ENCODE data around the gene B4GALNT3.

The B4GALNT3 gene

GRCh38 chr12:579420-580110, 119.8 kb downstream of the B4GALNT3 start:
- Mint-ChIP-seq H3K27ac (peak overlapping the region; percentile 19), H3K9me3 (no peaks in the 10 kb centered on the region), H3K36me3 (ENCODE audit: low read depth) (no peaks in the 10 kb centered on the region), H3K27me3 (peaks cover 2% of the 10 kb centered on the region), H3K4me1 (ENCODE audit: low read depth) (peaks cover 28% of the 10 kb centered on the region), H3K4me3 (no peak overlapping the region)
- intact Hi-C loops (cut with micrococcal nuclease), result loop anchor here (5.0 kb wide), 2 partner anchors 33 to 63 kb away; no protein-coding TSS in a partner anchor

DNA sequence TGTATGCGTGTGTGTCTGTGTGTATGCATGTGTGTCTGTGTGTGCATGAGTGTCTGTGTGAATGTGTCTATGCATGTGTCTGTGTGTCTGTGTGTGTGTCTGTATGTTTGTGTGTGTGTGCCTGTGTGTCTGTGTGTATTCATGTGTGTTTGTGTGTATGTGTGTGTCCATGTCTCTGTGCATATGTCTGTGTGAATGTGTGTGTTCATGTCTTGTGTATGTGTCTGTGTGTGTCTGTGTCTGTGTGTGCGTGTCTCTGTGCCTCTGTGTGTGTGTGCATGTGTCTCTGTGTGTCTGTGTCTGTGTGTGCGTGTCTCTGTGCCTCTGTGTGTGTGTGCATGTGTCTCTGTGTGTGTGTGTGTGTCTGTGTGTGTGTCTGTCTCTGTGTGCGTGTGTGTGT, 121.1 kb downstream of the B4GALNT3 start:
- H3K9me3 Mint-ChIP-seq, result no peaks in the 10 kb centered on the region
- peaks cover 2% of the 10 kb centered on the region for H3K27me3 Mint-ChIP-seq
- H3K27ac Mint-ChIP-seq, result peak overlapping the region; percentile 1
- intact Hi-C loops (cut with micrococcal nuclease), result no loop called here
- peaks cover 31% of the 10 kb centered on the region for H3K4me1 Mint-ChIP-seq (ENCODE audit: low read depth)
- H3K4me3 Mint-ChIP-seq, result no peak overlapping the region
- no peaks in the 10 kb centered on the region for H3K36me3 Mint-ChIP-seq (ENCODE audit: low read depth)

GRCh38 chr12:581321-581720, 121.6 kb downstream of the B4GALNT3 start:
- intact Hi-C loops (cut with micrococcal nuclease), result no loop called here
- Mint-ChIP-seq H3K27me3 (peaks cover 2% of the 10 kb centered on the region), H3K9me3 (no peaks in the 10 kb centered on the region), H3K27ac (no peak overlapping the region), H3K4me3 (no peak overlapping the region), H3K36me3 (ENCODE audit: low read depth) (no peaks in the 10 kb centered on the region), H3K4me1 (ENCODE audit: low read depth) (peaks cover 30% of the 10 kb centered on the region)

- intact Hi-C loops (cut with micrococcal nuclease), result no loop called here
- Mint-ChIP-seq H3K27ac (no peak overlapping the region), H3K4me3 (no peak overlapping the region), H3K9me3 (no peaks in the 10 kb centered on the region), H3K4me1 (ENCODE audit: low read depth) (peaks cover 26% of the 10 kb centered on the region), H3K27me3 (peaks cover 4% of the 10 kb centered on the region), H3K36me3 (ENCODE audit: low read depth) (no peaks in the 10 kb centered on the region)
These were observed 122.0 kb downstream of the B4GALNT3 start for GRCh38 chr12:581746-582145.

GRCh38 chr12:583251-583869, 123.6 kb downstream of the B4GALNT3 start:
- Mint-ChIP-seq H3K27ac (no peak overlapping the region), H3K4me3 (no peak overlapping the region), H3K4me1 (ENCODE audit: low read depth) (peaks cover 18% of the 10 kb centered on the region), H3K36me3 (ENCODE audit: low read depth) (no peaks in the 10 kb centered on the region), H3K27me3 (peaks cover 4% of the 10 kb centered on the region), H3K9me3 (no peaks in the 10 kb centered on the region)
- intact Hi-C loops (cut with micrococcal nuclease), result no loop called here

DNA sequence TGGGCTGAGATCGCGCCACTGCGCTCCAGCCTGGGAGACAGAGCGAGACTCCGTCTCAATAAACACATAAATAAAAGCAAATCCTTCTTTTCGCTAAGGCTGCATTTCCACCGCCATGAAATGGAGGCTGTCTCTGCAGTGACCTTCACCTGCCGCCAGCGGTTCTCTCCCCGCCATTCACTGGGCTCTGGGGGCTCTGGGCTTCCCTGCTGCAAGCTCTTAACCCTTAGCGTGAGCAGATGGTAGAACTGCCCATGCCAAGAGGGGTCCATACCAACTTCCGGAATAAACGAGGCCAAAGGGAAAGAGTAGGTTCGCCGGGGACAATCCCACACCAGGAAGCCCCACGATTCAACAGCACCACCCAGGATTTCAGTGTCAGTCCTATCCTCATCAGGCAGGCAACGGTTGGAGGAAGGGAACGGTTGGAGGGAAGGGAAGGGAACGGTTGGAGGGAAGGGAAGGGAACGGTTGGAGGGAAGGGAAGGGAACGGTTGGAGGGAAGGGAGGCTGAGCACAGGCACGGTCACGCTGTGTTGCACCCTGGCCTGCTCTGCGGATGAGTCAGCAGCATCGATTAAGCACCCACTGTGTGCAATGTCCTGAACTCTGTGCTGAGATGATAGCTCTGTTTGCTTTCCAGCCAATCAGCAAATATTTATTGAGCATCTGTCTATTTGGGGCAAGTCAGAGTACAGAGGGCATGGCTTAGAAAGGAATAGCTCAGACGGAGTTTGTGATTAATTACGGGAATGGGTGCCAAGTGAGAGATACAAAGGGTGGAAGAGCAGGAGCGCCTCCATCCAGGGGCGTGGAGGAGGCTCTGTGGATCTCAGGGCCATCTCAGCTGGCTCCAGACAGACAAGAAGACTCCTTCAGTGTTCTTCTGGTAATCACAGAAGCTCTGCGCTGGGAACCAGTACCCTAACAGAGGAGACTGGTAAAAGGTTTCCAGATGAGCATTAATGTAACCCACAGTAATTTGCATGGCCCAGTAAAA, 125.6 kb downstream of the B4GALNT3 start:
- H3K27me3 Mint-ChIP-seq, result peaks cover 2% of the 10 kb centered on the region
- H3K36me3 Mint-ChIP-seq (ENCODE audit: low read depth), result no peaks in the 10 kb centered on the region
- no peak overlapping the region for H3K27ac Mint-ChIP-seq
- intact Hi-C loops (cut with micrococcal nuclease), result no loop called here
- H3K4me1 Mint-ChIP-seq (ENCODE audit: low read depth), result peaks cover 26% of the 10 kb centered on the region
- no peak overlapping the region for H3K4me3 Mint-ChIP-seq
- no peaks in the 10 kb centered on the region for H3K9me3 Mint-ChIP-seq

DNA sequence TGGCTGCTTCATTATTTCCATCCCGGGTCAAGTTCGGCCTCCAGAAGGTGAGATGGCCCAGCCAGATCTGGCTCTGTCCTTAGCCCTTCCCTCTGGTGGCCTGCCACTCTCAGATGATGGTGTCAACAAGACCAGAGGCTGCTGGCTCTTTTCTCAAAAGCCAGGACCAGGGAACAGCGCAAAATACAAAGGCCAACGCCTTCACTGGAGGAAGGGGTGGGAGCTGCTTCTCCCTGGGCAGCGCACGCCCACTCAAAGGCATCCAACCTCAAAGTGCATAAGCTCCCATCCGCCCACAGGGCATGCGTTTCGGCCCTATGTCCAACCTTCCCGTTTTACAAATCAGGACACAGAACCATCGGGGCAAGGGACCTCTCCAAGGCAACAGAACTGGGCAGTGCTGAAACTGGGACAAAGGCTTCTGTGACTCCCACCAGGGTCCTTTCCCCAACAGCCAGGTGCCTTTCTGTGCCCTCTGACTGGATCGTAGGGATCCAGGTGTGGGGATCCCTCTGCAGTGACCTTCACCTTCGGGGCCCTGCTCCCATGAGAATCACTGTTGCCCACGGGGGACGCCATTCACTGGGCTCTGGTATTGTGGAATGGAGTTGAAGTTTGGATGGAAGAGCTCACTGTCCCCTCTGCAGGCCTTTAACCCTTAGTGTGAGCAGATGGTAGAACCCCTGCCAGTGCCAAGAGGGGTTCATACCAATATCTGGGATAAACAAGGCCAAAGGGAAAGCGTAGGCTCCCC, 126.8 kb downstream of the B4GALNT3 start:
- Mint-ChIP-seq H3K9me3 (no peaks in the 10 kb centered on the region), H3K4me1 (ENCODE audit: low read depth) (peaks cover 26% of the 10 kb centered on the region), H3K27ac (no peak overlapping the region), H3K4me3 (no peak overlapping the region), H3K36me3 (ENCODE audit: low read depth) (no peaks in the 10 kb centered on the region), H3K27me3 (peaks cover 2% of the 10 kb centered on the region)
- intact Hi-C loops (cut with micrococcal nuclease), result no loop called here

DNA sequence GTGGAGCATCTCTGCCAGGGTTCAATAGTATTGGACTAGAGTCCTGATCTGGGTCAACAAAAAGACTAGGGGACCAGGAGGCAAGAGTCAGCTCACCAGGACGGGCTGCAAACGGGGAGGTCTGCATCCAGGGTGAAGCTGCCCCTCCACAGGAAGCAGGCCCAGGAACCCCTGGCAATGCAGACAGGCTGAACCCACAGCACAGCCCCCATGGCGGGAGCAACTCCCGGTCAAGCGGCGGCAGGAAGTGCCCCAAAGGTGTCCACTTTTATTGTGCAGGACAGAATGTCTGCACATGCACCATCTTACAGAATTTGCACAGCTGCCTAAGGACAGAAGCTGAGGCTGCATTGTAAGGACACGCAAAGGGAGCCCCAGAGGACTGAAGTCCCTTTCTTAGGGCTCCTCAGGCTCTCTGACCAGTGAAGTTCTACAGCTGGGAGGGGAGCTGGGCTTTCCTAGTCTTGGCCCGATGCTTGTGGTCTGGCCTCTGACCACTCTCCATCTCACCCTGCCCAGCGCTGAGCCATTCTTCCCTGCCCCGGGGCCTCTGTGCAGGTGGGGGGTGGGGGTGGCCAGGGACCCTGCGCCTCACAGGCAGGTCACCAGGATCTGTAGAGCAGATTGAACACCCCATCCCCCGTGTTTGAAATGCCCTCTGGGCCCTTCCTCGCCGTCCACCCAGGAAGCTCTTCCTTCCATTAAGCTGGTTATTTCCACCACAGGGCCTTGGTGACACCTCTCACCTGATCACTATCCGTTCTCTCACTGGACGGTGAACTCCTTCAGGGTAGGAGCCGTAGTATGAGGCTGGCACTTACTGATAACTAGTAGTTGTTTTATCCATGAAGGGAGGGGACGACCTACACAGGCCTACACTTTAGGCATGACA, 127.6 kb downstream of the B4GALNT3 start:
- Mint-ChIP-seq H3K27me3 (peaks cover 6% of the 10 kb centered on the region), H3K4me1 (ENCODE audit: low read depth) (peaks cover 31% of the 10 kb centered on the region), H3K4me3 (no peak overlapping the region), H3K9me3 (no peaks in the 10 kb centered on the region), H3K36me3 (ENCODE audit: low read depth) (no peaks in the 10 kb centered on the region), H3K27ac (no peak overlapping the region)
- intact Hi-C loops (cut with micrococcal nuclease), result no loop called here

DNA sequence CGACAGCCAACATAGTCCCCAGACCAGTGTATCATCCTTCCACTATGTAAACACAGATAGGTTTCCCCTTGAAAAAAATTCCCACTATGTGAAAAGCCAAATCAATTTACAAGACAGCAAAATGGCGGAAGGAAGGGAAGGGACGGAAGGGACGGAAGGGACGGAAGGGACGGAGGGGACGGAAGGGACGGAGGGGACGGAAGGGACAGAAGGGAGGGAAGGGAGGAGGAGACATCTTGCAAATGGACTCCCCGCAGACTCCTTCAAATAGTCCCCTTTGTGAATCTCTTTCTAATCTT, 128.2 kb downstream of the B4GALNT3 start:
- intact Hi-C loops (cut with micrococcal nuclease), result no loop called here
- H3K9me3 Mint-ChIP-seq, result no peaks in the 10 kb centered on the region
- H3K27me3 Mint-ChIP-seq, result peaks cover 6% of the 10 kb centered on the region
- peaks cover 31% of the 10 kb centered on the region for H3K4me1 Mint-ChIP-seq (ENCODE audit: low read depth)
- H3K4me3 Mint-ChIP-seq, result no peak overlapping the region
- no peak overlapping the region for H3K27ac Mint-ChIP-seq
- H3K36me3 Mint-ChIP-seq (ENCODE audit: low read depth), result no peaks in the 10 kb centered on the region

DNA sequence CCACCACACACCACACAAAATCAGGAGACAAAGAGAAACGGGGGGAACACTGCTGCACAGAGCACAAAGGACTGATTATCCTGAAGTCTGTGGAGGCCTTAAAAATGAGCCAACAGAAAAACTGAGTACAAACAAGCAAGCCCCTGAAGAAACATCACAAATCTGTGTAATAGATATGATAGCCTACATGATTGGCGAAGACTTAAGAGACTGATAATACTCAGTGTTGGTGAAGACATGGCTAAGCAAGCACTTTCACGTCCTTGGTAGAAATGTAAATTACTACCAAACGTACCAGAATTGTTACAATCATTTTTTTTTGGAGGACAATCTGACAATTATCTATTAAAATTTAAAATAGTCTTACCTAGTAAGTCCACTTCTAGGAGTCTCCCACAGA, 128.9 kb downstream of the B4GALNT3 start:
- Mint-ChIP-seq H3K9me3 (no peaks in the 10 kb centered on the region), H3K27ac (no peak overlapping the region), H3K36me3 (ENCODE audit: low read depth) (no peaks in the 10 kb centered on the region), H3K4me1 (ENCODE audit: low read depth) (peaks cover 35% of the 10 kb centered on the region), H3K27me3 (peaks cover 6% of the 10 kb centered on the region), H3K4me3 (no peak overlapping the region)
- intact Hi-C loops (cut with micrococcal nuclease), result no loop called here

DNA sequence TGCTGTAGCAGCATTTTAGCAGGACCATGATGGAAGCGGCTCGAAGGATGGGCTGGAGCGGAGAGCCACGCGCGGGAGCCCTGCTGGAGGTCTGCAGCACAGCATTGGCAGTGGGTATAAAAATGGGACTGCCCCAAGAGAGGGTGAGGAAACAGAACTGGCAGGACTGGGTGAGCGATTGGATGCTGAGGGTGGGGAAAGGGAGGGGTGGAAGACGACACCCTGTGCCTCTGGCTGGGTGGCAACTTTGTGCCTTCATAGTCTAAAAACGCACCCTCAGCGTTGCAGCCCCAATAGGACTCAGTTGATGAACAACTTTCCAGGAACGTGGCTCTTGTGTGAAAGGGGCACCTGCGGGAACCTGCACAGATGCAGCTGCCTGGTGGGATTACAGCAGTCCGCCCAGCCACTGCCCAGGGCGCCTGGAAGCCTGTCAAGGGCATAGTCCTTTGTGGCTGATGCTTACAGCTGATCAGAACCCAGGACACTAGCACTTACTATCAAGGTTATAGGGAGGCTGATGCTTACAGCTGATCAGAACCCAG, 130.5 kb downstream of the B4GALNT3 start:
- Mint-ChIP-seq H3K27ac (no peak overlapping the region), H3K4me1 (ENCODE audit: low read depth) (peaks cover 38% of the 10 kb centered on the region), H3K36me3 (ENCODE audit: low read depth) (no peaks in the 10 kb centered on the region), H3K4me3 (no peak overlapping the region), H3K27me3 (peaks cover 6% of the 10 kb centered on the region), H3K9me3 (no peaks in the 10 kb centered on the region)
- intact Hi-C loops (cut with micrococcal nuclease), result no loop called here

DNA sequence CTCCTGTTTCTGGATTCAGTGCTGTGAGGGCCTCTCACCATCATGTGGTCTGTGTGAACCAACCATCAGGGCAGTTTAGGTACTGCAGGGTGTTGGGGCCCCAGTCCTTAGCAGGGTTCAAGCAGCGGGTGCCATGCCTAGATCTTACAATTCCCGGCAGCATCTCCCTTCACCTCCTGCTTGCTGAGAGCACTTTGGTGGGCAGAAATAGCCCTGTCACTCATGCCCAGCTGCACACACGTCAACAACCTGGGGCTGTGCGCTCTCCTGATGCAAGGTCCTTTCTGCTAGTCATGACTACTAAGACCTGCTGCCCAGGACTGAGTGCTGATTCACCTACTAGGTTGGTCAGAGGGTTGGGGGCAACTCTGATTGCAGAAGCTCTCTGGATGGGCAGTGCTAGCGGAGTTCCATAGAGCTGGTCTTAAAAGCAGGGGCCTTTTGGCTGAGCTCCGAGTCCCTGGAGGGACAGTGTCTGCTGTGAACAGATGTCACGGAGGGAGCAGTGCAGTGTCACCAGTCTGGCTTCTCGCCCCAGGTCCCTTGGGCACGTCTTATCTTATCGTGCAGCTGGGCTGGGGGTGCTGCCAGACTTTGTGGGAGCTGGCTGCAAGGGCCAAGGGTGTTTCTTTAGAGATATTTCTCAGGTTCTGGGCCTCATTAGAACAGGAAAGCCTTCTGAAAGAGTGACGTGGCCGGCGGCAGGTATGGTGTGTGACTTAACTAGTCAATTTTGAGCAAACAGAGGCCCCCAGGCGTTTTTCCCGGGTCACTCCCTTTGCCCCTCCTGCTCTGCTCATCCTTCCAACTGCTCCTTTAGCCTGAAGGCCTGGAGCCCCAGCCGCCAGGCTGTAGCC, 131.7 kb downstream of the B4GALNT3 start:
- Mint-ChIP-seq H3K4me1 (ENCODE audit: low read depth) (peaks cover 29% of the 10 kb centered on the region), H3K9me3 (no peaks in the 10 kb centered on the region), H3K27me3 (peaks cover 6% of the 10 kb centered on the region), H3K36me3 (ENCODE audit: low read depth) (no peaks in the 10 kb centered on the region), H3K4me3 (no peak overlapping the region), H3K27ac (no peak overlapping the region)
- intact Hi-C loops (cut with micrococcal nuclease), result no loop called here

Measured in dendritic cell treated with granulocyte-macrophage colony-stimulating factor and Interleukin-4, amounts not matched to agents 40 ng/mL and 50 ng/mL, for 4 days (primary cell).